B cell (primary cell): ENCODE data around the gene ST3GAL3. TPM values are rescaled to one million over a fixed set of nuclear protein-coding genes. Genes with fewer than 3 reads are reported as not detected.

ENCODE experiments used
- ATAC-seq: fragments of 200-7000 bp; cut with Tn5 transposase; one replicate; pipeline ENCODE4 v1.10.0; 2021; ENCODE audit warnings: low read depth, mild to moderate bottlenecking, moderate number of reproducible peaks, moderate library complexity
- CTCF ChIA-PET: fragments of 350-600 bp; sonication (Branson Sonifier 250); formaldehyde crosslinking; loops from one replicate; lab custom pipeline; 2021; ENCODE audit warnings: antibody characterized with exemption, inconsistent platforms; lab: Charles Lee
- POLR2A ChIA-PET: fragments of 350-600 bp; sonication (Branson Sonifier 250); formaldehyde crosslinking; loops from one replicate; lab custom pipeline; 2021; ENCODE audit warnings: antibody characterized with exemption; lab: Charles Lee
- DNase-seq: peaks from one replicate; pipeline ENCODE4 v3.0.0; 2013
- H2AFZ ChIP-seq: 2 replicates; pipeline ENCODE4 v1.6.1; 2012; ENCODE audit warnings: mild to moderate bottlenecking, low read depth, low read length; ENCODE audit not compliant: insufficient read depth, poor library complexity, severe bottlenecking
- H3K27ac ChIP-seq, 2 donors: 1 replicate in 1 of 2; 2 replicates in 1 of 2; pipeline ENCODE4 v1.5.1; 2012 to 2013; ENCODE audit warnings: low read length in 2 of 2, mild to moderate bottlenecking in 2 of 2, moderate library complexity in 1 of 2
- H3K27me3 ChIP-seq, 4 experiments: fragments of 200-600 bp in 1 of 4; sonication (generic) in 1 of 4; replicated peaks in 1 of 4; 1 replicate in 2 of 4; 2 replicates in 2 of 4; pipeline versions ENCODE4 v1.6.1 to v1.7.0; 2013 to 2016; ENCODE audit warnings: low read length in 3 of 4, mild to moderate bottlenecking in 2 of 4, mixed read lengths in 1 of 4, moderate library complexity in 1 of 4; ENCODE audit not compliant: insufficient read depth in 4 of 4, control insufficient read depth in 3 of 4; ENCODE audit errors: control extremely low read depth in 1 of 4
- H3K36me3 ChIP-seq, 2 experiments: replicated peaks in 1 of 2; 1 replicate in 1 of 2; 2 replicates in 1 of 2; pipeline versions ENCODE4 v1.6.1 to v1.7.1; 2013; ENCODE audit warnings: low read length in 1 of 2; ENCODE audit not compliant: insufficient read depth in 2 of 2, control insufficient read depth in 1 of 2; ENCODE audit errors: control extremely low read depth in 1 of 2, extremely low read depth in 1 of 2
- H3K4me1 ChIP-seq, 2 donors: fragments of 200-600 bp in 1 of 2; sonication (generic) in 1 of 2; 1 replicate in 1 of 2; 2 replicates in 1 of 2; pipeline versions ENCODE4 v1.5.1 to v1.6.1; 2013 to 2017; ENCODE audit warnings: low read length in 2 of 2; ENCODE audit not compliant: control insufficient read depth in 2 of 2, insufficient read depth in 2 of 2
- H3K4me2 ChIP-seq: replicated peaks from 2 replicates; pipeline ENCODE3; 2012; ENCODE audit warnings: mild to moderate bottlenecking, low read depth, low read length; ENCODE audit not compliant: poor library complexity, severe bottlenecking
- H3K4me3 ChIP-seq, 5 experiments: fragments of 200-600 bp in 1 of 5; sonication (generic) in 1 of 5; 1 replicate in 3 of 5; 2 replicates in 2 of 5; pipeline versions ENCODE4 v1.5.1 to v1.7.0; 2011 to 2016; ENCODE audit warnings: low read length in 4 of 5, mild to moderate bottlenecking in 4 of 5, low read depth in 2 of 5, control low read depth in 1 of 5, moderate library complexity in 1 of 5; ENCODE audit not compliant: insufficient read depth in 1 of 5; ENCODE audit errors: control extremely low read depth in 1 of 5, extremely low read depth in 1 of 5
- H3K79me2 ChIP-seq: fragments of 200-600 bp; sonication (generic); one replicate; pipeline ENCODE4 v1.6.0; 2016; ENCODE audit warnings: low read length; ENCODE audit not compliant: control insufficient read depth, insufficient read depth
- H3K9ac ChIP-seq: fragments of 200-600 bp; sonication (generic); 2 replicates; pipeline ENCODE4 v1.6.1; 2017; ENCODE audit warnings: mild to moderate bottlenecking, low read length, moderate library complexity
- H3K9me3 ChIP-seq, 3 donors: one replicate each; pipeline versions ENCODE4 v1.6.1 to v1.7.1; 2013; ENCODE audit warnings: low read length in 2 of 3; ENCODE audit not compliant: control insufficient read depth in 2 of 3, insufficient read depth in 1 of 3; ENCODE audit errors: control extremely low read depth in 1 of 3
- H4K20me1 ChIP-seq: 2 replicates; pipeline ENCODE4 v1.6.0; 2012; ENCODE audit warnings: mild to moderate bottlenecking, low read length; ENCODE audit not compliant: insufficient read depth, control insufficient read depth, poor library complexity, severe bottlenecking
- H3K27ac Mint-ChIP-seq: one replicate; pipeline ENCODE4 v1.8.0; 2021; ENCODE audit warnings: mixed read lengths
- H3K27me3 Mint-ChIP-seq: one replicate; pipeline ENCODE4 v1.8.0; 2021; ENCODE audit warnings: mixed read lengths
- H3K4me1 Mint-ChIP-seq: one replicate; pipeline ENCODE4 v1.8.0; 2021; ENCODE audit warnings: mixed read lengths
- H3K4me3 Mint-ChIP-seq: one replicate; pipeline ENCODE4 v1.8.0; 2021; ENCODE audit warnings: mixed read lengths
- H3K9me3 Mint-ChIP-seq: one replicate; pipeline ENCODE4 v1.8.0; 2022; ENCODE audit warnings: mixed read lengths; ENCODE audit not compliant: insufficient read depth
- EZH2 ChIP-seq: IDR thresholded peaks from 2 replicates; pipeline ENCODE4 v1.6.1; 2012; ENCODE audit warnings: borderline replicate concordance, low read depth, mild to moderate bottlenecking, moderate library complexity, low read length; ENCODE audit not compliant: insufficient read depth, poor library complexity, severe bottlenecking
- WGBS: methylation state at CpG from one replicate; pipeline ENCODE4 v1.1.5; 2013; ENCODE audit warnings: missing lambda C conversion rate; ENCODE audit not compliant: insufficient coverage; 5-methylcytosine and 5-hydroxymethylcytosine counted together
- intact Hi-C: fragments of 100-400 bp; cut with micrococcal nuclease; formaldehyde crosslinking; loops from one replicate; pipeline ENCODE4 v1.10.0; 2022
- polyA plus RNA-seq: library from polyadenylated mRNA; depleted of rRNA; stranded (reverse); fragments of >200 nt; gene quantifications from 2 replicates; pipeline ENCODE4 v1.2.3, GENCODE V29; 2012
- total RNA-seq, 2 donors: library from RNA; stranded (reverse); fragments of 120-200 nt in 1 of 2; gene quantifications; 1 replicate in 1 of 2; 2 replicates in 1 of 2; pipeline versions ENCODE4 v1.2.3 to v1.2.4, GENCODE V29; 2013 to 2022
- TF ChIP-seq, protein P1 (sequence below): fragments of 200-600 bp; IDR thresholded peaks from one replicate; pipeline ENCODE4 v1.8.0; 2022; ENCODE audit warnings: antibody characterized with exemption, mild to moderate bottlenecking

ST3GAL3 gene
- total and polyA plus RNA-seq, 2 donors (not counting 1 experiment from before 2014, with no cell fraction given), result 16.8 to 31.4 TPM

DNA sequence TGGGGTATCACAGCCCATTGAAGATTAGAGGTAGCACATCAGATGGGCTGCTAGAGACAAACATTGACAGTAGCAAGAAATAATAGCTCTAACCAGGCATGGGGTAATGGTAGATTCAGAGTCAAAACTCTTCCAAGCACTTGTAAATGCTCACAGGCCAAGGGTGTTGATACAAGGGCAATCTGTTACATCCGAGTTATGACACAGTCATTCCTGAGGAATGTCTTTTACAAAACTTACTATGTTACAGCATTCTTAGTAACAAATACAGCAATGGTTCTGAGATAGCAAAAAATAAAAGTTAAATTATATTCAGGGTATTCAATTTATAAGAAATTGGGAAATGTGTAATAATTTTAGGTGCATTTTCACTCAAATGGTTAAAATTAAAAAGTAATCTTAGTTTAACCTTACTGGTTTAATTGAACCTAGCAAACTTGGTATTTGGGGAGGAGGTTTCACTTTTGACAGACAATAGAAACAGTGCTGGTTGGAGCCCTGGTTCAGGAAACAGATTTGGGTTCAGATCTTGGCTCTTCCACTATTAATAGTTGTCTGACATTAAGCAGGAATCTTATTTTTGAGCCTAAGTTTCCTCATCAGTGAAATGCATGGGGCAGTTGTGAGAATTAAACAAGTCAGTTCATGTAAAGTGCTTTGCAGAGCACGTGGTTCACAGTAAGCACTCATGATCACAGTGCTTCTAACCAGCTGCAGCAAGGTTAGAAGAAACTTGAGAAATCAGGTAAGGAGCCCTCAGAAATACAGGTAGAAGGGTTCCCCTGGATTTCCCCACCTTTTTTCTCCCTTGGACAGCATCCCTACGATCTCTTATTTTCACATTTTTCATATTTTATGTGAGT is 4.4 kb downstream of the ST3GAL3 start:
- H3K4me1 Mint-ChIP-seq, result peaks cover 14% of the 10 kb centered on the region

More for the DNA sequence above, 4.4 kb downstream of the ST3GAL3 start:
- 100% methylated on average over 1 of the region's 3 CpGs for WGBS
- H3K4me2 ChIP-seq, result no peak overlapping the region
- ChIA-PET CTCF (no interaction called here), POLR2A (no interaction called here)
- no peaks in the 10 kb centered on the region for H3K9me3 ChIP-seq
- H3K27me3 ChIP-seq, result no peaks in the 10 kb centered on the region
- Mint-ChIP-seq H3K27ac (no peak overlapping the region), H3K9me3 (no peaks in the 10 kb centered on the region), H3K27me3 (no peaks in the 10 kb centered on the region), H3K4me3 (no peak overlapping the region)
- no peak for DNase-seq
- H2AFZ ChIP-seq, result no peak overlapping the region
- no peaks in the 10 kb centered on the region for H4K20me1 ChIP-seq
- H3K79me2 ChIP-seq, result peaks cover 43% of the 10 kb centered on the region
- H3K9ac ChIP-seq, result no peak overlapping the region
- peaks cover 4 to 9% of the 10 kb centered on the region in 2 donors for H3K4me1 ChIP-seq
- intact Hi-C loops, result no loop called here
- no peak overlapping the region for H3K27ac ChIP-seq
- TF ChIP-seq EZH2, result no peak
- TF ChIP-seq, protein P1, sequence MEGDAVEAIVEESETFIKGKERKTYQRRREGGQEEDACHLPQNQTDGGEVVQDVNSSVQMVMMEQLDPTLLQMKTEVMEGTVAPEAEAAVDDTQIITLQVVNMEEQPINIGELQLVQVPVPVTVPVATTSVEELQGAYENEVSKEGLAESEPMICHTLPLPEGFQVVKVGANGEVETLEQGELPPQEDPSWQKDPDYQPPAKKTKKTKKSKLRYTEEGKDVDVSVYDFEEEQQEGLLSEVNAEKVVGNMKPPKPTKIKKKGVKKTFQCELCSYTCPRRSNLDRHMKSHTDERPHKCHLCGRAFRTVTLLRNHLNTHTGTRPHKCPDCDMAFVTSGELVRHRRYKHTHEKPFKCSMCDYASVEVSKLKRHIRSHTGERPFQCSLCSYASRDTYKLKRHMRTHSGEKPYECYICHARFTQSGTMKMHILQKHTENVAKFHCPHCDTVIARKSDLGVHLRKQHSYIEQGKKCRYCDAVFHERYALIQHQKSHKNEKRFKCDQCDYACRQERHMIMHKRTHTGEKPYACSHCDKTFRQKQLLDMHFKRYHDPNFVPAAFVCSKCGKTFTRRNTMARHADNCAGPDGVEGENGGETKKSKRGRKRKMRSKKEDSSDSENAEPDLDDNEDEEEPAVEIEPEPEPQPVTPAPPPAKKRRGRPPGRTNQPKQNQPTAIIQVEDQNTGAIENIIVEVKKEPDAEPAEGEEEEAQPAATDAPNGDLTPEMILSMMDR, result no peak
- no peak overlapping the region for H3K4me3 ChIP-seq
- ATAC-seq, result no peak
- no peaks in the 10 kb centered on the region for H3K36me3 ChIP-seq
